Omental fat pad (tissue), 4 donors: ENCODE measurements around the gene ADA. TPM values are rescaled to one million over a fixed set of nuclear protein-coding genes. Genes with fewer than 3 reads are reported as not detected.

ENCODE experiments used
- ATAC-seq: fragments of 150-250 bp; one replicate; pipeline ENCODE4 v1.9.1; 2016; ENCODE audit warnings: mild to moderate bottlenecking, moderate library complexity; ENCODE audit not compliant: low FRiP score
- DNase-seq: peaks from one replicate; pipeline ENCODE4 v3.0.0-alpha.2; 2019; ENCODE audit warnings: low spot score
- total RNA-seq, 4 donors: library from RNA; depleted of rRNA; stranded (reverse); fragments of >200 nt; gene quantifications; one replicate each; pipeline ENCODE4 v1.1.0, GENCODE V29; 2016
- TF ChIP-seq, protein P1 (sequence below), 3 donors: fragments of 450-650 bp; IDR thresholded peaks; one replicate each; pipeline ENCODE4 v1.5.1; 2016 to 2017; ENCODE audit warnings: antibody characterized with exemption in 3 of 3, mild to moderate bottlenecking in 3 of 3, moderate library complexity in 2 of 3

The ADA gene
- total RNA-seq, 4 donors from 2014 or later: 11.5 to 62.6 (median 15.4) TPM

- DNase-seq: no peak
- TF ChIP-seq, protein P1, sequence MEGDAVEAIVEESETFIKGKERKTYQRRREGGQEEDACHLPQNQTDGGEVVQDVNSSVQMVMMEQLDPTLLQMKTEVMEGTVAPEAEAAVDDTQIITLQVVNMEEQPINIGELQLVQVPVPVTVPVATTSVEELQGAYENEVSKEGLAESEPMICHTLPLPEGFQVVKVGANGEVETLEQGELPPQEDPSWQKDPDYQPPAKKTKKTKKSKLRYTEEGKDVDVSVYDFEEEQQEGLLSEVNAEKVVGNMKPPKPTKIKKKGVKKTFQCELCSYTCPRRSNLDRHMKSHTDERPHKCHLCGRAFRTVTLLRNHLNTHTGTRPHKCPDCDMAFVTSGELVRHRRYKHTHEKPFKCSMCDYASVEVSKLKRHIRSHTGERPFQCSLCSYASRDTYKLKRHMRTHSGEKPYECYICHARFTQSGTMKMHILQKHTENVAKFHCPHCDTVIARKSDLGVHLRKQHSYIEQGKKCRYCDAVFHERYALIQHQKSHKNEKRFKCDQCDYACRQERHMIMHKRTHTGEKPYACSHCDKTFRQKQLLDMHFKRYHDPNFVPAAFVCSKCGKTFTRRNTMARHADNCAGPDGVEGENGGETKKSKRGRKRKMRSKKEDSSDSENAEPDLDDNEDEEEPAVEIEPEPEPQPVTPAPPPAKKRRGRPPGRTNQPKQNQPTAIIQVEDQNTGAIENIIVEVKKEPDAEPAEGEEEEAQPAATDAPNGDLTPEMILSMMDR (IDR thresholded peaks at IDR 0.05): no peak
- no peak for ATAC-seq
Measured at GRCh38 chr20:44615876-44616603, 35.5 kb downstream of the ADA start.

- DNase-seq (no peak), ATAC-seq (no peak)
- TF ChIP-seq, protein P1 (IDR thresholded peaks at IDR 0.05): no peak
Measured at GRCh38 chr20:44615169-44615791, 36.2 kb downstream of the ADA start.

GRCh38 chr20:44614525-44614924 lies 37.0 kb downstream of the ADA start:
- TF ChIP-seq, protein P1 (IDR thresholded peaks at IDR 0.05): no peak
- DNase-seq (no peak), ATAC-seq (no peak)

- TF ChIP-seq, protein P1 (IDR thresholded peaks at IDR 0.05): no peak
- no peak for DNase-seq
- ATAC-seq: no peak
Measured at GRCh38 chr20:44613575-44613974, 37.9 kb downstream of the ADA start.

- DNase-seq (no peak), ATAC-seq (peak; percentile 53)
- TF ChIP-seq, protein P1 (IDR thresholded peaks at IDR 0.05): no peak
Measured at GRCh38 chr20:44610313-44610962, 41.1 kb downstream of the ADA start.

GRCh38 chr20:44609516-44610312 lies 41.8 kb downstream of the ADA start:
- ATAC-seq (peak; percentile 94), DNase-seq (peak; percentile 93)
- TF ChIP-seq, protein P1 (IDR thresholded peaks at IDR 0.05): peak in 2 of 3 donors; percentile 73 to 88
